Measurements from ENCODE around the gene CFC1.
"Not testable (repeated sequence)": the region's sequence is repeated elsewhere in the genome, so short reads cannot be mapped to it uniquely, and the experiment has no call there.

Gene CFC1

DNA sequence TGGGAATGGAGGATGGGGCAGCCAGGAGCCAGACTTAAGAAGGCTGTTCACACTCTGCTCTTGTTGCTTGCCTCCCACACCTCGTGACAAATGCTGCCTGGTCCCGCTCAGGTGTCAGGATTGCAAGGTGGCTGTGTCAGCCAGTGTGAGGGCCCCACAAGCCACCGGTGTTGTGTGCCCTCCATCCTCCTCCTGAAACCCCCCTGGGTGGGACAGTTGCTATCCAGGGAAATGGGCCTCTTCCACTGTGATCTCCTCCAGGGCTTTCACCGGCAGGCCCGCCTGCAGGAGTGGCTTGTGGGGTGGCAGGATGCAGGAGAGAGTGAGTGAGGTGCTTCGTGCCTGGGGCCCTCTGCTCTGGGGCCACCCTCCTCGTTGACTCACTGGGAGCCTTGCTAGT lies 16.4 kb downstream of the CFC1 start:
- not testable (repeated sequence) for DNase-seq

DNA sequence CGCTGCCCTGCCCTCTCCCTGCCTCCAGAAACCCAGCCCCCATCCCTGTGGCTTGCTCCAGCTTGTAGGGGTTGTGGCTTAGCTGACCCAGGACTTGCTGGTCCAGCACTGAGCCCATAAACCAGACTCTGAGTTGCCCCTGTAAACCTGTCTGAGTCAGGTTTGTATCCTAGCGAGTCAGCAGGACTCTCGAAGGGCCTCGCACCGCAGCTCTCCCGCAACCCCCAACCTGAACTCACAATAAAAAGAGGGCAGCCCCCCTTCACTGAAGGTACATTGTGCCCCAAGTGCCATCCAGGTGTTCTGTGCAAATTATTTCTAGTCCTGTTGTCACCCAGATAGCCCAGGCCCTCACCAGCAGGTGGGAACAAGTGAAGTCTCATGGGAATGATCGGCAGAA lies 17.9 kb downstream of the CFC1 start:
- not testable (repeated sequence) for DNase-seq

DNA sequence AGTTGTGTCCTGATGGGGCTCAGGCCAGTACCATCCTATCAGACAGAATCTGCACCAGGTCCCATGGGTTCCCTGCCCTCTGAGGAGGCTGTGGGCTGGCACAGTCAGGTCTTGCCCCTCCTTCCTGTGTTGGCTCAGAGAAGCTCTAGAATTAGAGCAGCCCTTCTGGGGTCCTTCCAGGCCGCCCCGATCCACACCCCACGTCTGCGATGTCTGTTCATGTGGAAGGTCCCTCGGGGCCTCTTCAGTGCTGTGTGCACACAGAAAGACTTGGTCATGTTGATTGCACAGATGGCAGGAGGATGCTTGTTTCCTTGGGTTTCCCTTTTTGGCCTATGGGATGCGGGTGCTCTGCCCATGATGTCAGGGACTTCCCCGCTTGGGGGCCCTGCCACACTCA lies 20.3 kb downstream of the CFC1 start:
- DNase-seq = not testable (repeated sequence)

DNA sequence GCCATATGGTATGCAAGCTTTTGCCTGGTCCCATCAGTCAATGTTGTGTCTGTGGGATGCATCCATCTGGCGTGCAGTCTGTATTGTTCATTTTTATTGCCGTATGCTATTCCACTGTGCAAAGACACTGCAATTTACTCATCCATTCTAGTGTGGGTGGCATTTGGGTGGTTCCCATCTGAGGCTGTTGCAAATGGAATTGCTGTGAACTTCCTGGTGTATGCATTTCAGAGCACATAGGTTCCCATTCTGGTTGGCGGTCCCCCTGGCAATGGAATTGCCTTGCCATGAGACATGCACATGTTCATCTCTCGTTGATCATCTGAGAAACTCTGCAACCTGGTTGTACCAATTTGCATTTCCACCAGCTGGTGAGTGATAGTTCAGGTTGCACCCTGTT lies 21.8 kb downstream of the CFC1 start:
- DNase-seq = not testable (repeated sequence)

DNA sequence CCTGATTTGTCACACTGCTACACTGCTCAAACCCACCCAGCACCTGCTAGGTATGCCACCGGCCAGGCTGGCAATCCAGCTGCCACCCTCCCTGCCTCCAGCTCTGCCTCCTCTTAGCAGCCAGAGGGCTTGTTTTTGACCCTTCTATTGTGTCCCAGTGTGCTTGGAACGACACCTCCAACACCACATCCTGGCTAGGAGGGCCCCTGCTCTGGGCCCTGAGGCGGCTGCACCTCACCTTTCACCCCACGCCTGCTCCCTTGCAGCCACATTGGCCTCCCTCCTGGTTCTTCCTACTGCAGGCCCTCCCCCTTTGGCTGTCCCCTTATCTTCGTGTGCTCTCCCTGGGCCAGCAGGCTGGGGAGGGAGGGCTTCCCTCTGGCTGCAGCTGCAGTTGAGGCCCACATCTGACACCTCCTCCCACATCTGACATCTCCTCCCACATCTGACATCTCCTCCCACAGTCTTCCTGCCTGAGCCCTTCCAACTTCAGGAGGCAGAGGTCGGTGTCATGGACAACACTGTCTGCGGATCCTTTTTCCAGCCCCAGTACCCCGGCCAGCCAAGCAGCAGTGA lies 23.1 kb downstream of the CFC1 start:
- DNase-seq = not testable (repeated sequence)

DNA sequence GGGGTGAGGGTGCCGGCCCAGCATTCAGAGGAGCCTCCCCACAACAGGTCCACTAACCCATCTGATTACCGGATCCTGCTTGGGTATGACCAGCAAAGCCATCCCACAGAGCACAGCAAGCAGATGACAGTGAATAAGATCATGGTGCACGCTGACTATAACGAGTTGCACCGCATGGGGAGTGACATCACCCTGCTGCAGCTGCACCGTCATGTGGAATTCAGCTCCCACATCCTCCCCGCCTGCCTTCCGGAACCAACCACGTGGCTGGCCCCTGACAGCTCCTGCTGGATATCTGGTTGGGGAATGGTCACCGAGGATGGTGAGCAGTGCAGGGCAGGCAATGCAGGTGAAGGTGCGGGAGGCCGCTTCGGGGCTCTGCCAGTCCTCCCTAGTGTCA lies 25.1 kb downstream of the CFC1 start:
- DNase-seq = not testable (repeated sequence)

DNA sequence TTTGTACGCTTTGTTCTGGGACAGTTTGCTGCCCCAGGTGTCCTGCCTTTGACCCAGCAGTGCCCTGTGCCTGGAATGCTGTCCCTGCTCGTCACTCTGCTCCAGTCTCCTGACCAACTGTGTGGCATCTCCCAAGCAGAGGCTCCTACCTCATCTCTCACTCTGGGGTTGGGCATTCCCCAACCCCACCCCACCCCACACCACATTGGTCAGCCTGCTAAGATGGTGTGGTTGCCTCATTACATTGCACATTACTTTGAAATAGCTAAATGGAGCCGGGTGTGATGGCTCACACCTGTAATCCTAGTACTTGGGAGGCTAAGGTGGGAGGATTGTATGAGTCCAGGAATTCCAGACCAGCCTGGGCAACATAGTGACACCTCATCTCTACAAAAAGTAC lies 27.4 kb downstream of the CFC1 start:
- not testable (repeated sequence) for DNase-seq

DNA sequence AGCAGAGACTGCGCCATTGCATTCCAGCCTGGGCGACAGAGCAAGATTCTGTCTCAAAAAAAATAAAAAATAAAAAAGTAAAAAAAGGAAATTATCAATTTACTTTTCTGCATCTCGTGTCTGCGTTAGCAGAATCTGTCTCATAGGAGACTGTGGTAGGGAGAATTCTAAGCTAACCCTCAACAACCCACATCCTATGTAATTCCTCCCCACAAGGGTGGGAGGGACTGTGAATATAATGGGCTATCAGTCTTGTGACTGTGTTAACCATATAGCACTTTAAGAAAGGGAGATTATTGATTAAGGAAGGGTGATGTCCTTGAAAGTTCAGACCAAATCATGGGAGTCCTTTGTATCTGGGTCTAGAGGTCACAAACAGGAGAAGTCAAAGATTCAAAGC lies 33.2 kb downstream of the CFC1 start:
- not testable (repeated sequence) for DNase-seq

DNA sequence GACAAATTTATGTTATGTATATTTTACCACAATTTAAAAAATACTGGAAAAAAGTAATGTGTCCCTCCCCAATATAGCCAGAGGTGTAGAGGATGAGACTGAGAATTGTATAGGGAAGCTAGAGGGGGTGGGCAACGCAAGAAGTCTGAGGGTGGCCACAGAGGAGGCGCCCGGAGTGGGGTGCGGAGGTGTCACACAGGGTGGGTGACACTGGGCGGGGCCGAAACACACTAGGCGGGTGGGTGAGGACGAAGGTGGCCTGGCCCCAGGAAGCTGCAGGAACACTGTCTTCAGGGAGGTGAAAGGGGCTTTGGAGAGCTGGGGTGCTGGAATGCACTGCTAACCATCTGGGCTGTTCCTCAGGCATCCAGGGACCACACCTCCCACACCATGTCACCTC lies 42.9 kb downstream of the CFC1 start:
- not testable (repeated sequence) for DNase-seq

DNA sequence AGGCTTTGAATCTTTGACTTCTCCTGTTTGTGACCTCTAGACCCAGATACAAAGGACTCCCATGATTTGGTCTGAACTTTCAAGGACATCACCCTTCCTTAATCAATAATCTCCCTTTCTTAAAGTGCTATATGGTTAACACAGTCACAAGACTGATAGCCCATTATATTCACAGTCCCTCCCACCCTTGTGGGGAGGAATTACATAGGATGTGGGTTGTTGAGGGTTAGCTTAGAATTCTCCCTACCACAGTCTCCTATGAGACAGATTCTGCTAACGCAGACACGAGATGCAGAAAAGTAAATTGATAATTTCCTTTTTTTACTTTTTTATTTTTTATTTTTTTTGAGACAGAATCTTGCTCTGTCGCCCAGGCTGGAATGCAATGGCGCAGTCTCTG lies 45.2 kb downstream of the CFC1 start:
- not testable (repeated sequence) for DNase-seq

DNA sequence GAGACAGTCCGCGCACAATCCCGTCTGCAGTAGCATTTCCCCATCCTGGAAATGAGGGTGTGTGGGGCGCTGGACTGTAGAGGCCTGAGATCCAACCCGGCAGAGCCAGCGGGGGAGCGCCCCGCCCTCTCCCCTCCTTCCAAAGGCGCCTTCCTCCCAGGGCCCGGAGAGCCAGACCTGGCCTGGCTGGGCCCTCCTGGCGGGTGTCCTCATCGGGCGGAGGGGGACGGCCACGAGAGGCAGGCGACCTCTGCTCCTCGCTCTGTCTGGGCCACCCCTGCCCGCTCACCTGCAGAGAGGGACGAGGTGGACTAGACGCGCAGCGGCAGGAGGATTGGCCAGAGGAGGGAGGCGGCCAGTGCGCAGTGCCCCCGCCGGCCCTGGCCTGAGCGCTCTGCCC lies 49.9 kb downstream of the CFC1 start:
- not testable (repeated sequence) for DNase-seq

DNA sequence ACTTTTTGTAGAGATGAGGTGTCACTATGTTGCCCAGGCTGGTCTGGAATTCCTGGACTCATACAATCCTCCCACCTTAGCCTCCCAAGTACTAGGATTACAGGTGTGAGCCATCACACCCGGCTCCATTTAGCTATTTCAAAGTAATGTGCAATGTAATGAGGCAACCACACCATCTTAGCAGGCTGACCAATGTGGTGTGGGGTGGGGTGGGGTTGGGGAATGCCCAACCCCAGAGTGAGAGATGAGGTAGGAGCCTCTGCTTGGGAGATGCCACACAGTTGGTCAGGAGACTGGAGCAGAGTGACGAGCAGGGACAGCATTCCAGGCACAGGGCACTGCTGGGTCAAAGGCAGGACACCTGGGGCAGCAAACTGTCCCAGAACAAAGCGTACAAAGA lies 51.0 kb downstream of the CFC1 start:
- DNase-seq = not testable (repeated sequence)

DNA sequence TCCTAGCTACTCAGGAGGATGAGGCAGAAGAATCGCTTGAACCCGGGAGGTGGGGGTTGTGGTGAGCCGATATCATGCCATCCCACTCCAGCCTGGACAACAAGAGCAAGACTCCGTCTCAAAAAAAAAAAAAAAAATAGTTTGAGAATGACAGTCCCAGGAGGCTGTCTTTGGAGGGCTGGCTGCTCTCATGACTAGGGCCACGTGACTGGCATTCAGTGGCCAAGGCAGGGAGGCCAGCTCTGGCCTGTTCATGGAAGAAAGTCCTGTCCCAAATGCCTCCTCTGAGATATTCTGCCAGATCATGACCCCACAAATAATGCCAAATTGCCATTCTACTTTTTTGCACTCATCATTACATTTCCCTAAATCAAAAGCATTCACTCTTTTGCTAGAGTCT lies 54.4 kb downstream of the CFC1 start:
- DNase-seq = not testable (repeated sequence)

DNA sequence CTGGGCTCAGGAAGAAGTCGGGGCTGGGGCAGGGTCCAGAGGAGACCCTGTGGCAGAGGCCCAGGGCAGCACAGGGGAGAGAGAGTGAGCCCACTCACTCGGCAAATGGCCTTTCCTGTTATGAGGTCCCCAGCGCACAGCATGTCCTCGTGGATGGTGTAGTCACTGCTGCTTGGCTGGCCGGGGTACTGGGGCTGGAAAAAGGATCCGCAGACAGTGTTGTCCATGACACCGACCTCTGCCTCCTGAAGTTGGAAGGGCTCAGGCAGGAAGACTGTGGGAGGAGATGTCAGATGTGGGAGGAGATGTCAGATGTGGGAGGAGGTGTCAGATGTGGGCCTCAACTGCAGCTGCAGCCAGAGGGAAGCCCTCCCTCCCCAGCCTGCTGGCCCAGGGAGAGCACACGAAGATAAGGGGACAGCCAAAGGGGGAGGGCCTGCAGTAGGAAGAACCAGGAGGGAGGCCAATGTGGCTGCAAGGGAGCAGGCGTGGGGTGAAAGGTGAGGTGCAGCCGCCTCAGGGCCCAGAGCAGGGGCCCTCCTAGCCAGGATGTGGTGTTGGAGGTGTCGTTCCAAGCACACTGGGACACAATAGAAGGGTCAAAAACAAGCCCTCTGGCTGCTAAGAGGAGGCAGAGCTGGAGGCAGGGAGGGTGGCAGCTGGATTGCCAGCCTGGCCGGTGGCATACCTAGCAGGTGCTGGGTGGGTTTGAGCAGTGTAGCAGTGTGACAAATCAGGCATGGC lies 55.4 kb downstream of the CFC1 start:
- DNase-seq = not testable (repeated sequence)

DNA sequence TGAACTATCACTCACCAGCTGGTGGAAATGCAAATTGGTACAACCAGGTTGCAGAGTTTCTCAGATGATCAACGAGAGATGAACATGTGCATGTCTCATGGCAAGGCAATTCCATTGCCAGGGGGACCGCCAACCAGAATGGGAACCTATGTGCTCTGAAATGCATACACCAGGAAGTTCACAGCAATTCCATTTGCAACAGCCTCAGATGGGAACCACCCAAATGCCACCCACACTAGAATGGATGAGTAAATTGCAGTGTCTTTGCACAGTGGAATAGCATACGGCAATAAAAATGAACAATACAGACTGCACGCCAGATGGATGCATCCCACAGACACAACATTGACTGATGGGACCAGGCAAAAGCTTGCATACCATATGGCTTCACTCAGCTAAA lies 56.6 kb downstream of the CFC1 start:
- not testable (repeated sequence) for DNase-seq

Measured in SW 1271 (cell line).